IMR-90 (cell line): Measurements from ENCODE around the gene RASGRP3. TPM values are rescaled to one million over a fixed set of nuclear protein-coding genes. Genes with fewer than 3 reads are reported as not detected.

Experiments used
- ATAC-seq: fragments of 200-7000 bp; cut with Tn5 transposase; 2 replicates; pipeline ENCODE4 v1.9.1; 2020; ENCODE audit warnings: low read depth, mild to moderate bottlenecking, moderate library complexity
- BruUV-seq: library from RNA; stranded (reverse); fragments of 400-500 nt; replicated peaks from 2 replicates; lab custom pipeline; 2021; lab: Mats Ljungman, UMichigan
- CTCF ChIA-PET: fragments of 300-600 bp; formaldehyde crosslinking; extraction: SDS; loops from one replicate; lab custom pipeline; 2021; ENCODE audit warnings: antibody characterized with exemption; lab: Yijun Ruan, JAX
- POLR2A ChIA-PET: fragments of 300-600 bp; sonication (Branson Sonifier 250); formaldehyde crosslinking; loops from one replicate; lab custom pipeline; 2022; ENCODE audit warnings: antibody characterized with exemption; ENCODE audit not compliant: unreplicated experiment; lab: Charles Lee
- DNase-seq: peaks from one replicate; pipeline ENCODE4 v3.0.0; 2013
- H2AFZ ChIP-seq: replicated peaks from 2 replicates; pipeline ENCODE3; 2013; ENCODE audit warnings: low read length, mild to moderate bottlenecking; ENCODE audit not compliant: poor library complexity
- H2AK5ac ChIP-seq: 2 replicates; pipeline ENCODE4 v1.6.1; 2013; ENCODE audit warnings: low read depth, low read length, inconsistent platforms
- H2AK9ac ChIP-seq: replicated peaks from 2 replicates; pipeline ENCODE3; 2013; ENCODE audit warnings: mild to moderate bottlenecking, low read depth, low read length, moderate library complexity; ENCODE audit not compliant: poor library complexity
- H2BK120ac ChIP-seq: 2 replicates; pipeline ENCODE4 v1.6.1; 2013; ENCODE audit warnings: low read depth, low read length, inconsistent platforms
- H2BK15ac ChIP-seq: 3 replicates; pipeline ENCODE4 v1.6.1; 2013; ENCODE audit warnings: low read depth, low read length, inconsistent platforms
- H2BK20ac ChIP-seq: 2 replicates; pipeline ENCODE4 v1.6.1; 2013; ENCODE audit warnings: low read depth, mild to moderate bottlenecking, inconsistent platforms, low read length, moderate library complexity
- H2BK5ac ChIP-seq: 2 replicates; pipeline ENCODE4 v1.6.1; 2013; ENCODE audit warnings: mild to moderate bottlenecking, low read depth, low read length, inconsistent platforms; ENCODE audit not compliant: poor library complexity, severe bottlenecking
- H3K14ac ChIP-seq: replicated peaks from 2 replicates; pipeline ENCODE4 v1.6.1; 2013; ENCODE audit warnings: low read depth, low read length, inconsistent platforms
- H3K18ac ChIP-seq: 2 replicates; pipeline ENCODE4 v1.6.1; 2013; ENCODE audit warnings: low read depth, low read length, control low read depth
- H3K23ac ChIP-seq: 2 replicates; pipeline ENCODE4 v1.6.1; 2013; ENCODE audit warnings: low read depth, low read length, inconsistent platforms
- H3K27ac ChIP-seq: 2 replicates; pipeline ENCODE4 v1.5.1; 2013; ENCODE audit warnings: mild to moderate bottlenecking, control low read depth, low read length; ENCODE audit not compliant: insufficient read depth
- H3K27me3 ChIP-seq: 2 replicates; pipeline ENCODE4 v1.6.1; 2013; ENCODE audit warnings: low read length; ENCODE audit not compliant: control insufficient read depth, insufficient read depth
- H3K36me3 ChIP-seq: 2 replicates; pipeline ENCODE4 v1.6.1; 2013; ENCODE audit warnings: low read length, mixed read lengths; ENCODE audit not compliant: control insufficient read depth, insufficient read depth
- H3K4ac ChIP-seq: 2 replicates; pipeline ENCODE4 v1.6.1; 2013; ENCODE audit warnings: low read depth, low read length, inconsistent platforms
- H3K4me1 ChIP-seq: 2 replicates; pipeline ENCODE4 v1.6.1; 2013; ENCODE audit warnings: low read length, mixed read lengths; ENCODE audit not compliant: control insufficient read depth, insufficient read depth
- H3K4me2 ChIP-seq: 2 replicates; pipeline ENCODE4 v1.6.1; 2013; ENCODE audit warnings: low read depth, mild to moderate bottlenecking, control low read depth, low read length, moderate library complexity
- H3K4me3 ChIP-seq: 2 replicates; pipeline ENCODE4 v1.5.1; 2013; ENCODE audit warnings: low read depth, mild to moderate bottlenecking, control low read depth, low read length, moderate library complexity; ENCODE audit not compliant: insufficient read depth
- H3K56ac ChIP-seq: 2 replicates; pipeline ENCODE4 v1.6.1; 2013; ENCODE audit warnings: low read length, inconsistent platforms; ENCODE audit not compliant: insufficient read depth; ENCODE audit errors: extremely low read depth
- H3K79me1 ChIP-seq, 2 experiments: 2 replicates each; pipeline ENCODE4 v1.6.1; 2013; ENCODE audit warnings: low read length in 2 of 2, inconsistent platforms in 1 of 2, low read depth in 1 of 2
- H3K9ac ChIP-seq: 2 replicates; pipeline ENCODE4 v1.6.1; 2013; ENCODE audit warnings: low read depth, low read length, control low read depth
- H3K9me1 ChIP-seq: 2 replicates; pipeline ENCODE4 v1.6.1; 2013; ENCODE audit warnings: low read length, inconsistent platforms; ENCODE audit not compliant: insufficient read depth
- H3K9me3 ChIP-seq: 2 replicates; pipeline ENCODE4 v1.6.1; 2013; ENCODE audit warnings: low read length; ENCODE audit not compliant: control insufficient read depth, insufficient read depth
- H4K20me1 ChIP-seq: 2 replicates; pipeline ENCODE4 v1.6.1; 2013; ENCODE audit warnings: low read length, inconsistent platforms; ENCODE audit not compliant: insufficient read depth
- H4K5ac ChIP-seq: 2 replicates; pipeline ENCODE4 v1.6.1; 2013; ENCODE audit warnings: mild to moderate bottlenecking, low read depth, low read length, control low read depth
- H4K8ac ChIP-seq, 2 experiments: 2 replicates each; pipeline ENCODE4 v1.6.1; 2013; ENCODE audit warnings: low read depth in 2 of 2, low read length in 2 of 2, control low read depth in 1 of 2, inconsistent platforms in 1 of 2
- H4K91ac ChIP-seq: 2 replicates; pipeline ENCODE4 v1.6.1; 2013; ENCODE audit warnings: low read depth, low read length, inconsistent platforms; ENCODE audit not compliant: insufficient read depth
- BHLHE40 ChIP-seq: fragments of 150-350 bp; IDR thresholded peaks from 2 replicates; pipeline ENCODE4 v1.6.1; 2016; ENCODE audit warnings: mild to moderate bottlenecking, low read depth, low read length
- FOS ChIP-seq: fragments of 150-350 bp; IDR thresholded peaks from 2 replicates; pipeline ENCODE4 v1.6.1; 2016; ENCODE audit warnings: low read depth, low read length
- MAFK ChIP-seq: IDR thresholded peaks from 2 replicates; pipeline ENCODE4 v1.6.1; 2012; ENCODE audit warnings: low read depth, low read length, improper control_type of control experiment
- MAZ ChIP-seq: IDR thresholded peaks from 2 replicates; pipeline ENCODE4 v1.6.1; 2012; ENCODE audit warnings: low read depth, mild to moderate bottlenecking, low read length, improper control_type of control experiment, moderate library complexity, borderline replicate concordance
- MXI1 ChIP-seq: IDR thresholded peaks from 2 replicates; pipeline ENCODE4 v1.6.1; 2012; ENCODE audit warnings: low read depth, mild to moderate bottlenecking, low read length, moderate library complexity, borderline replicate concordance
- NFE2L2 ChIP-seq: fragments of 150-350 bp; IDR thresholded peaks from 2 replicates; pipeline ENCODE4 v1.6.1; 2016; ENCODE audit warnings: low read depth, mild to moderate bottlenecking, low read length
- POLR2A ChIP-seq: IDR thresholded peaks from 2 replicates; pipeline ENCODE4 v1.6.1; 2012; ENCODE audit warnings: mild to moderate bottlenecking, low read depth, low read length
- WGBS, 2 experiments: methylation state at CpG; one replicate each; pipeline versions ENCODE4 v1.1.5 to v1.1.7; 2013; ENCODE audit warnings: missing lambda C conversion rate in 2 of 2; ENCODE audit not compliant: insufficient read length in 1 of 2; ENCODE audit errors: extremely low coverage in 2 of 2; 5-methylcytosine and 5-hydroxymethylcytosine counted together
- dilution Hi-C: fragments of 300-500 bp; cut with HindIII; formaldehyde crosslinking; loops from one replicate; pipeline ENCODE4 v1.14.3; 2018; ENCODE audit warnings: low sequenced_read_pairs; ENCODE audit not compliant: unreplicated experiment
- in situ Hi-C: fragments of 300-500 bp; cut with MboI; formaldehyde crosslinking; loops from 3 replicates; pipeline ENCODE4 v1.14.3; 2019; ENCODE audit warnings: low sequenced_read_pairs, inconsistent platforms, mixed read lengths
- intact Hi-C: fragments of 100-400 bp; cut with micrococcal nuclease; formaldehyde crosslinking; loops from 2 replicates; pipeline ENCODE4 v1.10.0; 2022
- polyA plus RNA-seq, 3 experiments: library from polyadenylated mRNA; depleted of rRNA; stranded (reverse); fragments of >200 nt; gene quantifications; 2 replicates each; pipeline ENCODE4 v1.2.3, GENCODE V29; 2012; ENCODE audit warnings: low replicate concordance in 1 of 3
- total RNA-seq: library from RNA; depleted of rRNA; stranded (reverse); fragments of >200 nt; gene quantifications from 2 replicates; pipeline ENCODE4 v1.2.3, GENCODE V29; 2012

RASGRP3 gene
- total and polyA plus RNA-seq, 2 of the 4 experiments (the other 2 are of a cell fraction), result 1.7 to 3.0 TPM

GRCh38 chr2:33599175-33599942 is 122.9 kb downstream of the RASGRP3 start, which contains the start of gene FAM98A:
FAM98A (minus strand) TSS chr2:33599299; CDS start chr2:33599221, 78 bp downstream.
- ChIA-PET POLR2A (interaction anchor here (0.6 kb wide), 1 partner anchor 283 kb away, joined by 4 read pairs; no protein-coding TSS in a partner anchor), CTCF (interaction anchor here (0.6 kb wide), 1 partner anchor 112 kb away, joined by 3 read pairs; no protein-coding TSS in a partner anchor)
- H3K9me1 ChIP-seq, result peaks cover 6% of the 10 kb centered on the region; the same call in 1 of the 2 replicates
- H3K23ac ChIP-seq, result peak within 1 kb of the TSS; percentile 92
- no peaks in the 10 kb centered on the region for H3K27me3 ChIP-seq
- peak within 1 kb of the TSS; percentile 61; the same call in 1 of the 3 replicates for H2BK15ac ChIP-seq
- H3K56ac ChIP-seq, result peak within 1 kb of the TSS; percentile 71
- peak within 1 kb of the TSS; percentile 92 for H3K4me2 ChIP-seq
- peak within 1 kb of the TSS; percentile 98 for H2AK9ac ChIP-seq
- H3K79me1 ChIP-seq, result peaks cover 3 to 29% of the 10 kb centered on the region in 2 experiments
- peak within 1 kb of the TSS; percentile 95 for H4K91ac ChIP-seq
- peak within 1 kb of the TSS; percentile 88 for H3K4me3 ChIP-seq
- in situ Hi-C loops, result no loop called here
- H2AK5ac ChIP-seq, result peak within 1 kb of the TSS; percentile 39
- H3K4ac ChIP-seq, result peak within 1 kb of the TSS; percentile 91
- peak within 1 kb of the TSS; percentile 2; the same call in 1 of the 2 replicates for H2BK20ac ChIP-seq
- H3K18ac ChIP-seq, result peak within 1 kb of the TSS; percentile 78
- peak within 1 kb of the TSS; percentile 86 for H4K5ac ChIP-seq
- intact Hi-C loops, result no loop called here
- H2BK120ac ChIP-seq, result peak within 1 kb of the TSS; percentile 25
- H3K9ac ChIP-seq, result peak within 1 kb of the TSS; percentile 90
- no peaks in the 10 kb centered on the region for H3K9me3 ChIP-seq
- H3K4me1 ChIP-seq, result peaks cover 6% of the 10 kb centered on the region
- peak within 1 kb of the TSS; percentile 79 to 93 for H4K8ac ChIP-seq
- peaks cover 4% of the 10 kb centered on the region; the same call in 1 of the 2 replicates for H4K20me1 ChIP-seq
- dilution Hi-C loops, result no loop called here
- peak within 1 kb of the TSS; percentile 85 for H3K27ac ChIP-seq
- peak within 1 kb of the TSS; percentile 86 for H2BK5ac ChIP-seq
- BruUV-seq, result no TSS peak
- peak; percentile 96 for ATAC-seq
- 0% methylated on average over 29 of the region's 56 CpGs; no CpG with 5 or more reads in 1 of the 2 experiments for WGBS, 2 experiments
- peak within 1 kb of the TSS; percentile 92 for H3K14ac ChIP-seq
- DNase-seq, result peak; percentile 99
- H3K36me3 ChIP-seq, result peaks cover 4% of the 10 kb centered on the region; the same call in 1 of the 2 replicates
- TF ChIP-seq NFE2L2 (no peak), FOS (no peak), POLR2A (peak; percentile 69), BHLHE40 (0 out of 2 replicates have a peak, but pooled peaks have one; percentile 40), MAZ (peak; percentile 55; the same call in 1 of the 2 replicates), MAFK (no peak), MXI1 (peak; percentile 88)
- H2AFZ ChIP-seq, result peak within 1 kb of the TSS; percentile 98
